WTC11 (cell line): ENCODE results near the gene CENPT. TPM values are rescaled to one million over a fixed set of nuclear protein-coding genes. Genes with fewer than 3 reads are reported as not detected.

Experiments
- ATAC-seq: fragments of 200-7000 bp; cut with Tn5 transposase; 2 replicates; pipeline ENCODE4 v1.10.0; 2021; ENCODE audit warnings: mild to moderate bottlenecking, moderate library complexity
- CTCF ChIA-PET: fragments of 300-600 bp; sonication (Branson Sonifier 250); formaldehyde crosslinking; loops from one replicate; lab custom pipeline; 2021; ENCODE audit warnings: antibody characterized with exemption; lab: Charles Lee
- POLR2A ChIA-PET: fragments of 350-600 bp; sonication (Branson Sonifier 250); formaldehyde crosslinking; loops from one replicate; lab custom pipeline; 2021; ENCODE audit warnings: antibody characterized with exemption; lab: Charles Lee
- DNase-seq: peaks from one replicate; pipeline ENCODE4 v3.0.0; 2021; ENCODE audit warnings: low spot score
- H3K27ac Mint-ChIP-seq: 2 replicates; pipeline ENCODE4 v1.8.0; 2021; ENCODE audit warnings: mixed read lengths
- H3K27me3 Mint-ChIP-seq: 2 replicates; pipeline ENCODE4 v1.8.0; 2021; ENCODE audit warnings: low read depth, mild to moderate bottlenecking, moderate library complexity, mixed read lengths
- H3K36me3 Mint-ChIP-seq: 2 replicates; pipeline ENCODE4 v1.8.0; 2021; ENCODE audit warnings: mixed read lengths
- H3K4me1 Mint-ChIP-seq: 2 replicates; pipeline ENCODE4 v1.8.0; 2022; ENCODE audit warnings: mixed read lengths
- H3K4me3 Mint-ChIP-seq: 2 replicates; pipeline ENCODE4 v1.8.0; 2021; ENCODE audit warnings: mild to moderate bottlenecking, moderate library complexity, mixed read lengths
- H3K9me3 Mint-ChIP-seq: 2 replicates; pipeline ENCODE4 v1.8.0; 2021; ENCODE audit warnings: mixed read lengths
- AFF4 ChIP-seq: sonication (generic); formaldehyde crosslinking; IDR thresholded peaks from 2 replicates; pipeline ENCODE4 v1.8.1; 2023; ENCODE audit warnings: mild to moderate bottlenecking, missing genetic modification reagents, borderline replicate concordance
- ARID4B ChIP-seq: sonication (generic); formaldehyde crosslinking; IDR thresholded peaks from 2 replicates; pipeline ENCODE4 v1.8.0; 2023; ENCODE audit warnings: missing genetic modification reagents, mild to moderate bottlenecking, borderline replicate concordance
- ATF1 ChIP-seq: sonication (generic); formaldehyde crosslinking; IDR thresholded peaks from 2 replicates; pipeline ENCODE4 v1.8.1; 2023; ENCODE audit warnings: mild to moderate bottlenecking, moderate library complexity, missing genetic modification reagents
- ATF2 ChIP-seq: sonication (generic); formaldehyde crosslinking; IDR thresholded peaks from 2 replicates; pipeline ENCODE4 v1.8.1; 2022; ENCODE audit warnings: low read depth, missing genetic modification reagents, borderline replicate concordance
- ATF3 ChIP-seq: sonication (generic); formaldehyde crosslinking; conservative IDR thresholded peaks from 2 replicates; pipeline ENCODE4 v1.8.1; 2022; ENCODE audit warnings: mild to moderate bottlenecking, missing genetic modification reagents
- CDX4 ChIP-seq: fragments of 250-450 bp; sonication (Bioruptor Pico); IDR thresholded peaks from 2 replicates; pipeline ENCODE4 v1.9.0; 2021; ENCODE audit warnings: moderate library complexity, mild to moderate bottlenecking, inconsistent platforms, borderline replicate concordance
- CREB1 ChIP-seq: sonication (generic); formaldehyde crosslinking; IDR thresholded peaks from 2 replicates; pipeline ENCODE4 v1.8.0; 2023; ENCODE audit warnings: mild to moderate bottlenecking, missing genetic modification reagents
- ELF4 ChIP-seq: sonication (generic); formaldehyde crosslinking; IDR thresholded peaks from 2 replicates; pipeline ENCODE4 v1.8.1; 2022; ENCODE audit warnings: low read depth, mild to moderate bottlenecking, moderate library complexity, missing genetic modification reagents
- ETV6 ChIP-seq: sonication (generic); formaldehyde crosslinking; IDR thresholded peaks from 2 replicates; pipeline ENCODE4 v1.8.1; 2022; ENCODE audit warnings: mild to moderate bottlenecking, missing genetic modification reagents
- FOXK1 ChIP-seq: sonication (generic); formaldehyde crosslinking; IDR thresholded peaks from 2 replicates; pipeline ENCODE4 v1.8.0; 2022; ENCODE audit warnings: mild to moderate bottlenecking, moderate library complexity, missing genetic modification reagents
- GRHL2 ChIP-seq: fragments of 250-450 bp; sonication (Bioruptor Pico); IDR thresholded peaks from 2 replicates; pipeline ENCODE4 v1.8.0; 2022; ENCODE audit warnings: mild to moderate bottlenecking, moderate library complexity; ENCODE audit not compliant: insufficient replicate concordance, severe bottlenecking
- MAX ChIP-seq: sonication (generic); formaldehyde crosslinking; IDR thresholded peaks from 2 replicates; pipeline ENCODE4 v1.8.0; 2022; ENCODE audit warnings: mild to moderate bottlenecking, missing genetic modification reagents
- MXD4 ChIP-seq: fragments of 250-450 bp; sonication (Bioruptor Pico); IDR thresholded peaks from 2 replicates; pipeline ENCODE4 v1.8.0; 2021; ENCODE audit warnings: mild to moderate bottlenecking, moderate library complexity, borderline replicate concordance
- NR2C2 ChIP-seq: sonication (generic); formaldehyde crosslinking; IDR thresholded peaks from 2 replicates; pipeline ENCODE4 v1.8.0; 2022; ENCODE audit warnings: mild to moderate bottlenecking, missing genetic modification reagents
- NR3C1 ChIP-seq: sonication (generic); formaldehyde crosslinking; conservative IDR thresholded peaks from 2 replicates; pipeline ENCODE4 v1.8.1; 2023; ENCODE audit warnings: low read depth, mild to moderate bottlenecking, missing genetic modification reagents
- OVOL2 ChIP-seq: fragments of 250-450 bp; sonication (Bioruptor Pico); IDR thresholded peaks from 2 replicates; pipeline ENCODE4 v1.9.0; 2021; ENCODE audit warnings: mild to moderate bottlenecking, borderline replicate concordance
- PREB ChIP-seq: sonication (generic); formaldehyde crosslinking; IDR thresholded peaks from 2 replicates; pipeline ENCODE4 v1.8.1; 2022; ENCODE audit warnings: mild to moderate bottlenecking, missing genetic modification reagents, moderate library complexity, borderline replicate concordance
- PRRX2 ChIP-seq: fragments of 250-450 bp; sonication (Bioruptor Pico); IDR thresholded peaks from 2 replicates; pipeline ENCODE4 v1.8.0; 2021; ENCODE audit warnings: mild to moderate bottlenecking
- RELA ChIP-seq: sonication (generic); formaldehyde crosslinking; IDR thresholded peaks from 2 replicates; pipeline ENCODE4 v1.8.1; 2022; ENCODE audit warnings: missing genetic modification reagents, mild to moderate bottlenecking, borderline replicate concordance
- RORB ChIP-seq: fragments of 250-450 bp; sonication (Bioruptor Pico); IDR thresholded peaks from 2 replicates; pipeline ENCODE4 v1.9.0; 2021; ENCODE audit warnings: mild to moderate bottlenecking
- TEAD1 ChIP-seq: sonication (generic); formaldehyde crosslinking; IDR thresholded peaks from 2 replicates; pipeline ENCODE4 v1.8.0; 2022; ENCODE audit warnings: mild to moderate bottlenecking, missing genetic modification reagents
- ZNF219 ChIP-seq: sonication (generic); formaldehyde crosslinking; IDR thresholded peaks from 2 replicates; pipeline ENCODE4 v1.8.0; 2023; ENCODE audit warnings: missing genetic modification reagents, mild to moderate bottlenecking, borderline replicate concordance
- ZNF423 ChIP-seq: fragments of 250-450 bp; sonication (Bioruptor Pico); IDR thresholded peaks from 2 replicates; pipeline ENCODE4 v2.1.2; 2022; ENCODE audit warnings: mild to moderate bottlenecking, moderate library complexity
- total RNA-seq: library from RNA; stranded (reverse); gene quantifications from 3 replicates; pipeline ENCODE4 v1.2.3, GENCODE V29; 2021

Gene CENPT
- total RNA-seq, 1 experiment from 2014 or later: 58.3 TPM

- TF ChIP-seq ETV6 (CRISPR knock-in tag) (peak; percentile 86; the same call in 1 of the 2 replicates), NR2C2 (no peak), MXD4 (CRISPR knock-in tag) (no peak), ZNF219 (CRISPR knock-in tag) (no peak), MAX (CRISPR knock-in tag) (peak; percentile 81), ATF1 (no peak), OVOL2 (CRISPR knock-in tag) (no peak), ATF3 (CRISPR knock-in tag) (no peak), RELA (CRISPR knock-in tag) (no peak), AFF4 (CRISPR knock-in tag) (no peak), PREB (CRISPR knock-in tag) (no peak; the same call in 1 of the 2 replicates)
Observed at GRCh38 chr16:67833415-67834241, 13.9 kb downstream of the CENPT start (continued).

GRCh38 chr16:67833030-67833414 lies 14.5 kb downstream of the CENPT start:
- POLR2A ChIA-PET: interaction anchor here (1.1 to 2.6 kb wide), 3 partner anchors 12 to 17 kb away, joined by 3 to 9 read pairs (median 5); partner anchors contain the start of gene NUTF2
- Mint-ChIP-seq H3K9me3 (no peaks in the 10 kb centered on the region), H3K4me1 (peaks cover 9% of the 10 kb centered on the region), H3K4me3 (peak overlapping the region; percentile 80), H3K27me3 (no peaks in the 10 kb centered on the region; the same call in 1 of the 2 replicates), H3K36me3 (peaks cover 15% of the 10 kb centered on the region), H3K27ac (no peak overlapping the region)
- DNase-seq (no peak), ATAC-seq (no peak)
- CTCF ChIA-PET: interaction anchor here (1.0 to 4.1 kb wide), 10 partner anchors 7 to 431 kb away, joined by 3 to 62 read pairs (median 4); partner anchors contain the start of genes NRN1L and SLC7A6
- no peak for TF ChIP-seq ELF4 (CRISPR knock-in tag)
- TF ChIP-seq TEAD1 (CRISPR knock-in tag): no peak
- TF ChIP-seq ZNF423: no peak
- TF ChIP-seq ATF2: no peak
- TF ChIP-seq PRRX2 (CRISPR knock-in tag): no peak
- no peak for TF ChIP-seq RORB (CRISPR knock-in tag)
- TF ChIP-seq NR3C1: no peak
- no peak for TF ChIP-seq CREB1 (CRISPR knock-in tag)
- no peak for TF ChIP-seq FOXK1
- no peak for TF ChIP-seq GRHL2
- no peak for TF ChIP-seq ARID4B
- TF ChIP-seq CDX4 (CRISPR knock-in tag): no peak
- TF ChIP-seq RELA (CRISPR knock-in tag): no peak
